SK-N-SH (cell line): Measurements from ENCODE around the gene GATAD2B. TPM values are rescaled to one million over a fixed set of nuclear protein-coding genes. Genes with fewer than 3 reads are reported as not detected.

Experiments
- CTCF ChIA-PET: fragments of 300-600, 350-600 bp; formaldehyde crosslinking; extraction: SDS; loops from one replicate; lab custom pipeline; 2021; lab: Yijun Ruan, JAX
- POLR2A ChIA-PET: fragments of 350-600 bp; sonication (Branson Sonifier 250); formaldehyde crosslinking; extraction: SDS; loops from one replicate; lab custom pipeline; 2020; ENCODE audit warnings: antibody characterized with exemption, inconsistent platforms; lab: Yijun Ruan, JAX
- DNase-seq: peaks from one replicate; pipeline ENCODE4 v3.0.0; 2012
- H2AFZ ChIP-seq: fragments of 200-600 bp; sonication (generic); 2 replicates; pipeline ENCODE4 v1.8.1; 2016; ENCODE audit warnings: antibody characterized with exemption, mild to moderate bottlenecking, low read depth
- H3F3A ChIP-seq: fragments of 200-600 bp; sonication (generic); replicated peaks from 2 replicates; pipeline ENCODE3; 2016; ENCODE audit warnings: antibody characterized with exemption, mild to moderate bottlenecking; ENCODE audit not compliant: insufficient read depth
- H3K27ac ChIP-seq, 2 experiments: fragments of 200-500 bp in 1 of 2; fragments of 200-600 bp in 1 of 2; sonication (Bioruptor generic) in 1 of 2; sonication (generic), shearing (Covaris generic) in 1 of 2; 2 replicates each; pipeline versions ENCODE4 v1.5.1 to v1.6.1; 2014 to 2016; ENCODE audit warnings: low read depth in 2 of 2, inconsistent platforms in 1 of 2, low read length in 1 of 2, mild to moderate bottlenecking in 1 of 2, mixed read lengths in 1 of 2
- H3K27me3 ChIP-seq: fragments of 200-600 bp; sonication (generic), shearing (Covaris generic); 2 replicates; pipeline ENCODE4 v1.6.1; 2016; ENCODE audit warnings: mixed run types; ENCODE audit not compliant: insufficient read depth
- H3K36me3 ChIP-seq, 2 experiments: fragments of 200-500 bp in 1 of 2; fragments of 200-600 bp in 1 of 2; sonication (Bioruptor generic) in 1 of 2; sonication (generic) in 1 of 2; replicated peaks in 1 of 2; 2 replicates each; pipeline versions ENCODE3 to v1.5.1; 2014 to 2016; ENCODE audit warnings: low read length in 1 of 2, mild to moderate bottlenecking in 1 of 2; ENCODE audit not compliant: insufficient read depth in 2 of 2, control insufficient read depth in 1 of 2
- H3K4me1 ChIP-seq, 2 experiments: fragments of 200-500 bp in 1 of 2; fragments of 200-600 bp in 1 of 2; sonication (Bioruptor generic) in 1 of 2; sonication (generic), shearing (Covaris generic) in 1 of 2; 2 replicates each; pipeline versions ENCODE4 v1.5.1 to v1.6.1; 2014 to 2016; ENCODE audit warnings: low read depth in 1 of 2, low read length in 1 of 2, mixed run types in 1 of 2; ENCODE audit not compliant: insufficient read depth in 2 of 2, control insufficient read depth in 1 of 2
- H3K4me2 ChIP-seq: fragments of 200-600 bp; sonication (generic), shearing (Covaris generic); 2 replicates; pipeline ENCODE4 v1.6.1; 2017; ENCODE audit warnings: mixed run types
- H3K4me3 ChIP-seq, 2 experiments: fragments of 200-500 bp in 1 of 2; fragments of 200-600 bp in 1 of 2; sonication (Bioruptor generic) in 1 of 2; sonication (generic), shearing (Covaris generic) in 1 of 2; 2 replicates each; pipeline versions ENCODE4 v1.5.1 to v1.8.1; 2014 to 2016; ENCODE audit warnings: low read depth in 2 of 2, inconsistent platforms in 1 of 2, low read length in 1 of 2, mild to moderate bottlenecking in 1 of 2, mixed read lengths in 1 of 2, moderate library complexity in 1 of 2
- H3K79me2 ChIP-seq: fragments of 200-600 bp; sonication (generic); 2 replicates; pipeline ENCODE4 v1.8.1; 2017; ENCODE audit warnings: mild to moderate bottlenecking; ENCODE audit not compliant: insufficient read depth
- H3K9ac ChIP-seq: fragments of 200-600 bp; sonication (generic); 2 replicates; pipeline ENCODE4 v1.6.1; 2017; ENCODE audit warnings: mixed run types
- H3K9me2 ChIP-seq: fragments of 200-600 bp; sonication (generic); 2 replicates; pipeline ENCODE4 v1.6.1; 2017; ENCODE audit warnings: mixed run types
- H3K9me3 ChIP-seq: fragments of 200-600 bp; sonication (generic); 2 replicates; pipeline ENCODE4 v1.6.1; 2017; ENCODE audit warnings: mixed run types, mild to moderate bottlenecking, moderate library complexity
- H4K20me1 ChIP-seq: fragments of 200-600 bp; sonication (generic); 2 replicates; pipeline ENCODE4 v1.6.1; 2017; ENCODE audit warnings: mild to moderate bottlenecking, mixed run types; ENCODE audit not compliant: insufficient read depth
- EZH2phosphoT487 ChIP-seq: fragments of 200-600 bp; sonication (generic); IDR thresholded peaks from 2 replicates; pipeline ENCODE4 v1.6.1; 2017; ENCODE audit warnings: low read depth, mixed run types, mild to moderate bottlenecking, antibody characterized with exemption, moderate library complexity, borderline replicate concordance
- FOSL2 ChIP-seq: IDR thresholded peaks from 2 replicates; pipeline ENCODE4 v1.4.0; 2012; ENCODE audit warnings: low read depth, mild to moderate bottlenecking, moderate library complexity, borderline replicate concordance
- FOXM1 ChIP-seq: IDR thresholded peaks from 2 replicates; pipeline ENCODE4 v1.4.0; 2012; ENCODE audit warnings: low read depth, mild to moderate bottlenecking
- GATA2 ChIP-seq: sonication (generic); formaldehyde crosslinking; IDR thresholded peaks from 2 replicates; pipeline ENCODE4 v1.5.0; 2020; ENCODE audit warnings: mild to moderate bottlenecking, missing genetic modification reagents
- MXI1 ChIP-seq: IDR thresholded peaks from 2 replicates; pipeline ENCODE4 v1.6.1; 2012; ENCODE audit warnings: mild to moderate bottlenecking, low read depth, low read length, improper control_type of control experiment
- NFIC ChIP-seq: IDR thresholded peaks from 2 replicates; pipeline ENCODE4 v1.4.0; 2012; ENCODE audit warnings: borderline replicate concordance
- NRF1 ChIP-seq: IDR thresholded peaks from 2 replicates; pipeline ENCODE4 v1.6.1; 2012; ENCODE audit warnings: low read depth, mild to moderate bottlenecking, low read length
- POLR2AphosphoS5 ChIP-seq: IDR thresholded peaks from 2 replicates; pipeline ENCODE4 v1.6.1; 2012; ENCODE audit warnings: low read depth, low read length
- RCOR1 ChIP-seq: fragments of 150-350 bp; IDR thresholded peaks from 2 replicates; pipeline ENCODE4 v1.6.1; 2017; ENCODE audit warnings: antibody characterized with exemption, low read length
- RFX5 ChIP-seq: IDR thresholded peaks from 2 replicates; pipeline ENCODE4 v1.6.1; 2012; ENCODE audit warnings: mild to moderate bottlenecking, improper control_type of control experiment, low read length
- RXRA ChIP-seq: IDR thresholded peaks from 2 replicates; pipeline ENCODE4 v1.4.0; 2012; ENCODE audit warnings: low read depth, mild to moderate bottlenecking, borderline replicate concordance
- SMC3 ChIP-seq: IDR thresholded peaks from 2 replicates; pipeline ENCODE4 v1.6.1; 2012; ENCODE audit warnings: low read depth, low read length, improper control_type of control experiment
- TAF1 ChIP-seq: IDR thresholded peaks from 2 replicates; pipeline ENCODE4 v1.6.1; 2012; ENCODE audit warnings: low read depth, mild to moderate bottlenecking, low read length, moderate library complexity, borderline replicate concordance
- TCF12 ChIP-seq: IDR thresholded peaks from 2 replicates; pipeline ENCODE4 v1.4.0; 2012
- WGBS: methylation state at CpG from one replicate; pipeline ENCODE4 v1.1.6; 2017; ENCODE audit warnings: low lambda C conversion rate; 5-methylcytosine and 5-hydroxymethylcytosine counted together
- polyA plus RNA-seq, 3 experiments: library from polyadenylated mRNA; depleted of rRNA; stranded (reverse); fragments of >200 nt; gene quantifications; 2 replicates each; pipeline ENCODE4 v1.2.3, GENCODE V29; 2012
- TF ChIP-seq, protein P1 (sequence below): fragments of 150-350 bp; IDR thresholded peaks from 2 replicates; pipeline ENCODE4 v1.6.1; 2017; ENCODE audit warnings: antibody characterized with exemption, low read length, low read depth, borderline replicate concordance
- TF ChIP-seq, protein P2 (sequence below): IDR thresholded peaks from 2 replicates; pipeline ENCODE4 v1.4.0; 2012; ENCODE audit warnings: low read depth, borderline replicate concordance
- TF ChIP-seq, protein P3 (sequence below): IDR thresholded peaks from 2 replicates; pipeline ENCODE4 v1.4.0; 2012; ENCODE audit warnings: low read depth, borderline replicate concordance

GATAD2B gene
- polyA plus RNA-seq, 1 of the 3 experiments (the other 2 are of a cell fraction): 2.8 TPM

DNA sequence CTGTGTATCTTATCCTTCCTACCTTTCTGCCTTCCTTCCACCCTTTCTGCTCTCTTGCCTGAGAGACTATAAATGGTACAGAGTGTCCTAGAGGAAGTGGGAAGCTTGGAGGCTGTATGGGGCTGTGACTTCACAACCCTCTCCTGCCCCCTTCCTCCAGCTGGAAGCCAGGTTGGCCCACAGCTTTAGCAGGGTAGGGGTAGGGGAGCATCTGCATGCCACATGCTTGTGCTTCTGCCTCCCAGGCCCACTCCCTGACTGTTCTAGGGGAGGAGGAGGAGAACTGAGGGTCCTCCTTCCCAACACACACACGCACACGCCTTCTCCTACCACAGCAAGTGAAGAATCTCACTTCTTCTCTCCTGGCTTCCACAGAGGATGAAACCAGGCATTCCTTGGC is 151.5 kb downstream of the GATAD2B start:
- CTCF ChIA-PET: interaction anchor here (0.6 to 6.8 kb wide), 13 partner anchors 10 to 260 kb away, joined by 3 to 60 read pairs (median 3); partner anchors contain the start of genes NPR1 and RAB13
- 92% methylated on average over 2 of the region's 2 CpGs for WGBS
- Histone ChIP-seq H3K27me3 (no peaks in the 10 kb centered on the region), H3K9me3 (no peaks in the 10 kb centered on the region), H2AFZ (no peak overlapping the region)
- TF ChIP-seq RCOR1: no peak
- TF ChIP-seq, all 33 proteins: peak for 0
- Histone ChIP-seq H3K4me2 (no peak overlapping the region), H3K79me2 (no peaks in the 10 kb centered on the region), H3K9me2 (no peaks in the 10 kb centered on the region), H3F3A (peaks cover 8% of the 10 kb centered on the region), H3K4me1 (peaks cover 0 to 9% of the 10 kb centered on the region in 2 experiments; a peak in 1 of 4 replicates), H3K4me3 (no peak overlapping the region), H4K20me1 (no peaks in the 10 kb centered on the region), H3K27ac (no peak overlapping the region), H3K36me3 (peaks cover 4 to 66% of the 10 kb centered on the region in 2 experiments), H3K9ac (no peak overlapping the region)
- POLR2A ChIA-PET: no interaction called here
- no peak for DNase-seq

DNA sequence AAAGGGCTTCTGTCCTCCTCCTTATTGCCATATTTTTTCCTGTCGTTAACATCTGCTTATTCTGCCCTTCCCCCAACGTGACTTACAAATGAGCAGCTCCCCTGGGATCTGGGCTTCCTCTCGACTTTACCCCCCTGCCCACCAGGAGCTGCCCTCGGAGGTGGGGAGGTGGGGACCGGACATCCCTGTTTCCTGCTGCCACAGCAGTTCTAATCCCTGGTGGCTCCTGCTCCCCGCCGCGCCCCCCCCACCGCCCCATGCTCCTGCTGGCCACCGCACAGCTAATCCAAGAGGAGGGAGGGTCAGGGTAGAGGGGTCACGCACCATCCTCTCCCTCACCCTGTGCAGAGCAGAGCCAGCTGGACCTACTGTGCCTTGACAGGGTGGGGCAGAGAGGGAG is 152.0 kb downstream of the GATAD2B start:
- no peak for TF ChIP-seq NFIC
- TF ChIP-seq TCF12: no peak
- TF ChIP-seq NRF1: no peak
- TF ChIP-seq RFX5: no peak
- no peak for TF ChIP-seq MXI1
- TF ChIP-seq, protein P1, sequence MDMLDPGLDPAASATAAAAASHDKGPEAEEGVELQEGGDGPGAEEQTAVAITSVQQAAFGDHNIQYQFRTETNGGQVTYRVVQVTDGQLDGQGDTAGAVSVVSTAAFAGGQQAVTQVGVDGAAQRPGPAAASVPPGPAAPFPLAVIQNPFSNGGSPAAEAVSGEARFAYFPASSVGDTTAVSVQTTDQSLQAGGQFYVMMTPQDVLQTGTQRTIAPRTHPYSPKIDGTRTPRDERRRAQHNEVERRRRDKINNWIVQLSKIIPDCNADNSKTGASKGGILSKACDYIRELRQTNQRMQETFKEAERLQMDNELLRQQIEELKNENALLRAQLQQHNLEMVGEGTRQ: no peak
- no peak for TF ChIP-seq POLR2AphosphoS5
- TF ChIP-seq, all 33 proteins: peak for 0
- H4K20me1 ChIP-seq: no peaks in the 10 kb centered on the region
- no peak overlapping the region for H3K9ac ChIP-seq
- DNase-seq: no peak
- no peaks in the 10 kb centered on the region for H3K9me3 ChIP-seq
- no peak overlapping the region for H2AFZ ChIP-seq
- H3K9me2 ChIP-seq: no peaks in the 10 kb centered on the region
- CTCF ChIA-PET: interaction anchor here (1.0 to 6.8 kb wide), 11 partner anchors 9 to 260 kb away, joined by 3 to 60 read pairs (median 3); partner anchors contain the start of genes NPR1 and RAB13
- peaks cover 4 to 66% of the 10 kb centered on the region in 2 experiments for H3K36me3 ChIP-seq
- no peaks in the 10 kb centered on the region for H3K27me3 ChIP-seq
- peaks cover 0 to 5% of the 10 kb centered on the region in 2 experiments; a peak in 1 of 4 replicates for H3K4me1 ChIP-seq
- no peaks in the 10 kb centered on the region for H3K79me2 ChIP-seq
- H3K4me2 ChIP-seq: no peak overlapping the region
- H3K4me3 ChIP-seq: no peak overlapping the region
- H3K27ac ChIP-seq: no peak overlapping the region
- H3F3A ChIP-seq: peaks cover 8% of the 10 kb centered on the region
- POLR2A ChIA-PET: no interaction called here
- WGBS: 77% methylated on average over 11 of the region's 11 CpGs

DNA sequence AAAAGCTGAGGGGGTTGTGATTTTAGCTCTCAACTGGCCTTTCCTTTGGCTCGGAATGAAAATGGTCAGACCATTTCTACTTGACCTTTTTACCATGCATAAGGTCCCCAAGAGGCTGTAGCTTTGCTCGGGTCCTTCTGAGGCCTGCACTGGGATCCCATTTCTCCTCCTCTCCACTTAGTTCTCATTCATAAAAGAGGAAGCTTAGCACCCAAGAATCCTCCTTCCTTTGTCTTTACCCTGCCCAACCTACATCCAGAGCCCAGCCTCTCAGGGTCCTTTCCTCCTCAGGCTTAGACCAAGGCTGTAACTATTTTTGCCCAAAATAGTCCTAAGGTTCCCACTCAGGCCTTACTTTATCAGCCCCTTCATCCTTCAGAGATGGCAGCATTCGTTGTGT is 153.6 kb downstream of the GATAD2B start:
- ChIA-PET CTCF (interaction anchor here (1.1 to 2.0 kb wide), 3 partner anchors 20 to 91 kb away, joined by 4 to 10 read pairs (median 5); partner anchors contain the start of gene NPR1), POLR2A (interaction anchor here (1.1 kb wide), 1 partner anchor 221 kb away, joined by 3 read pairs; the partner anchor contains the start of gene RPS27)
- H2AFZ ChIP-seq: no peak overlapping the region
- peaks cover 7 to 75% of the 10 kb centered on the region in 2 experiments for H3K36me3 ChIP-seq
- no peaks in the 10 kb centered on the region for H4K20me1 ChIP-seq
- DNase-seq: no peak
- H3K79me2 ChIP-seq: no peaks in the 10 kb centered on the region
- H3F3A ChIP-seq: peaks cover 3% of the 10 kb centered on the region
- no peaks in the 10 kb centered on the region; a peak in 1 of 4 replicates for H3K4me1 ChIP-seq
- H3K27me3 ChIP-seq: no peaks in the 10 kb centered on the region
- 95% methylated on average over 3 of the region's 3 CpGs for whole genome bisulfite sequencing
- no peaks in the 10 kb centered on the region for H3K9me2 ChIP-seq
- no peak overlapping the region for H3K9ac ChIP-seq
- no peaks in the 10 kb centered on the region for H3K9me3 ChIP-seq
- no peak overlapping the region for H3K4me2 ChIP-seq
- H3K4me3 ChIP-seq: no peak overlapping the region
- no peak overlapping the region for H3K27ac ChIP-seq
- TF ChIP-seq, protein P2, sequence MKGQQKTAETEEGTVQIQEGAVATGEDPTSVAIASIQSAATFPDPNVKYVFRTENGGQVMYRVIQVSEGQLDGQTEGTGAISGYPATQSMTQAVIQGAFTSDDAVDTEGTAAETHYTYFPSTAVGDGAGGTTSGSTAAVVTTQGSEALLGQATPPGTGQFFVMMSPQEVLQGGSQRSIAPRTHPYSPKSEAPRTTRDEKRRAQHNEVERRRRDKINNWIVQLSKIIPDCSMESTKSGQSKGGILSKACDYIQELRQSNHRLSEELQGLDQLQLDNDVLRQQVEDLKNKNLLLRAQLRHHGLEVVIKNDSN: no peak
- TF ChIP-seq FOXM1: no peak
- TF ChIP-seq, protein P1: no peak
- TF ChIP-seq NRF1: no peak
- no peak for TF ChIP-seq TAF1
- TF ChIP-seq MXI1: no peak
- TF ChIP-seq FOSL2: no peak
- no peak for TF ChIP-seq RXRA
- TF ChIP-seq, protein P3, sequence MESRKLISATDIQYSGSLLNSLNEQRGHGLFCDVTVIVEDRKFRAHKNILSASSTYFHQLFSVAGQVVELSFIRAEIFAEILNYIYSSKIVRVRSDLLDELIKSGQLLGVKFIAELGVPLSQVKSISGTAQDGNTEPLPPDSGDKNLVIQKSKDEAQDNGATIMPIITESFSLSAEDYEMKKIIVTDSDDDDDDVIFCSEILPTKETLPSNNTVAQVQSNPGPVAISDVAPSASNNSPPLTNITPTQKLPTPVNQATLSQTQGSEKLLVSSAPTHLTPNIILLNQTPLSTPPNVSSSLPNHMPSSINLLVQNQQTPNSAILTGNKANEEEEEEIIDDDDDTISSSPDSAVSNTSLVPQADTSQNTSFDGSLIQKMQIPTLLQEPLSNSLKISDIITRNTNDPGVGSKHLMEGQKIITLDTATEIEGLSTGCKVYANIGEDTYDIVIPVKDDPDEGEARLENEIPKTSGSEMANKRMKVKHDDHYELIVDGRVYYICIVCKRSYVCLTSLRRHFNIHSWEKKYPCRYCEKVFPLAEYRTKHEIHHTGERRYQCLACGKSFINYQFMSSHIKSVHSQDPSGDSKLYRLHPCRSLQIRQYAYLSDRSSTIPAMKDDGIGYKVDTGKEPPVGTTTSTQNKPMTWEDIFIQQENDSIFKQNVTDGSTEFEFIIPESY: no peak
- TF ChIP-seq RFX5: no peak
- no peak for TF ChIP-seq SMC3
- TF ChIP-seq EZH2phosphoT487: no peak
- TF ChIP-seq TCF12: no peak
- TF ChIP-seq GATA2 (CRISPR knock-in tag): no peak
